Natural killer cell (primary cell): ENCODE measurements around the gene SFTPA1. TPM values are rescaled to one million over a fixed set of nuclear protein-coding genes. Genes with fewer than 3 reads are reported as not detected.
"Not testable (repeated sequence)": the region's sequence is repeated elsewhere in the genome, so short reads cannot be mapped to it uniquely, and the experiment has no call there.

Source experiments
- ATAC-seq, 3 donors: fragments of 150-1000 bp in 2 of 3; fragments of 200-7000 bp in 1 of 3; cut with Tn5 transposase; 1 replicate in 1 of 3; 2 replicates in 2 of 3; pipeline ENCODE4 v1.10.0; 2021; ENCODE audit warnings: mild to moderate bottlenecking in 2 of 3, moderate library complexity in 2 of 3
- DNase-seq, 2 donors: peaks; one replicate each; pipeline versions ENCODE4 v3.0.0 to v3.0.0-alpha.2; 2013 to 2021; ENCODE audit warnings: mixed read lengths in 1 of 2
- H3K27ac ChIP-seq: one replicate; pipeline ENCODE4 v1.5.1; 2013; ENCODE audit warnings: mild to moderate bottlenecking, low read length
- H3K27me3 ChIP-seq: one replicate; pipeline ENCODE4 v1.6.1; 2013; ENCODE audit warnings: low read length; ENCODE audit not compliant: control insufficient read depth, insufficient read depth
- H3K36me3 ChIP-seq: one replicate; pipeline ENCODE4 v1.6.1; 2013; ENCODE audit warnings: low read length; ENCODE audit not compliant: control insufficient read depth, insufficient read depth
- H3K4me1 ChIP-seq: one replicate; pipeline ENCODE4 v1.6.1; 2013; ENCODE audit warnings: low read length; ENCODE audit not compliant: control insufficient read depth, insufficient read depth
- H3K4me3 ChIP-seq: one replicate; pipeline ENCODE4 v1.5.1; 2013; ENCODE audit warnings: low read length
- H3K9me3 ChIP-seq: one replicate; pipeline ENCODE4 v1.6.1; 2013; ENCODE audit warnings: low read length; ENCODE audit not compliant: control insufficient read depth, insufficient read depth
- H3K27ac Mint-ChIP-seq, 2 donors: one replicate each; pipeline ENCODE4 v1.8.0; 2022; ENCODE audit warnings: mild to moderate bottlenecking in 2 of 2, mixed read lengths in 2 of 2, moderate library complexity in 1 of 2
- H3K27me3 Mint-ChIP-seq, 2 donors: one replicate each; pipeline ENCODE4 v1.8.0; 2022; ENCODE audit warnings: low read depth in 2 of 2, mixed read lengths in 2 of 2
- H3K36me3 Mint-ChIP-seq: one replicate; pipeline ENCODE4 v1.8.0; 2022; ENCODE audit warnings: mixed read lengths
- H3K4me1 Mint-ChIP-seq, 2 donors: one replicate each; pipeline ENCODE4 v1.8.0; 2022; ENCODE audit warnings: mixed read lengths in 2 of 2
- H3K4me3 Mint-ChIP-seq: one replicate; pipeline ENCODE4 v1.8.0; 2022; ENCODE audit warnings: mild to moderate bottlenecking, moderate library complexity, mixed read lengths
- H3K9me3 Mint-ChIP-seq, 2 donors: one replicate each; pipeline ENCODE4 v1.8.0; 2022; ENCODE audit warnings: mixed read lengths in 2 of 2
- WGBS: methylation state at CpG from one replicate; pipeline ENCODE4 v1.1.7; 2013; ENCODE audit warnings: missing lambda C conversion rate; ENCODE audit not compliant: insufficient coverage; 5-methylcytosine and 5-hydroxymethylcytosine counted together
- intact Hi-C: fragments of 100-400 bp; cut with micrococcal nuclease; formaldehyde crosslinking; loops from one replicate; pipeline ENCODE4 v1.14.2; 2022
- total RNA-seq, 4 donors: library from RNA; stranded (reverse); fragments of 120-200 nt in 1 of 4; gene quantifications; one replicate each; pipeline versions ENCODE4 v1.2.3 to v1.2.4, GENCODE V29; 2013 to 2022
- TF ChIP-seq, protein P1 (sequence below): fragments of 200-600 bp; IDR thresholded peaks from one replicate; pipeline ENCODE4 v1.8.0; 2022; ENCODE audit warnings: antibody characterized with exemption

SFTPA1 gene
- total RNA-seq, 3 donors from 2014 or later (not counting 1 experiment from before 2014, with no cell fraction given) = not detected

DNA sequence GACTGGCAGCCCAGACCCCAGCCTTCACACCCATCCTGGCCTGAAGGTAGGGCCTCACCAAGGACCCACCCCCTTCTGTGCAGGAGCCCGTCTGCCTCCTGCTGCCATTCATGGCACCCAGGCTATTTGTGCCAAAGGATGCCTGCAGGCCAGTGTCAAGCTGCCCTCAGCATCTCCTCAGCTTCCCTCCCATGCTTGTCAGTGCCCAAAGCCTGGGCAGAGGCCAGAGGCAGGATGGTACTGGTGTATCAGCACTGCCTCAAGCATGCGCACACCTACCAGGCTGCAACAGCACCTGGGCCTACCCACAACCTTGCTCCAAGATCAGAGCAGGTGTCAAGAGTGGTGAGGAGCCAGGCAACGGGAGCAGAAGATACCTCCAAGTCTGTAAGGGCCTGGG, 27.6 kb downstream of the SFTPA1 start:
- H3K36me3 Mint-ChIP-seq = no peaks in the 10 kb centered on the region
- 88% methylated on average over 3 of the region's 3 CpGs for WGBS
- Histone ChIP-seq H3K4me1 (no peaks in the 10 kb centered on the region), H3K9me3 (no peaks in the 10 kb centered on the region), H3K4me3 (no peak overlapping the region), H3K27ac (no peak overlapping the region), H3K36me3 (no peaks in the 10 kb centered on the region), H3K27me3 (no peaks in the 10 kb centered on the region)
- TF ChIP-seq, protein P1, sequence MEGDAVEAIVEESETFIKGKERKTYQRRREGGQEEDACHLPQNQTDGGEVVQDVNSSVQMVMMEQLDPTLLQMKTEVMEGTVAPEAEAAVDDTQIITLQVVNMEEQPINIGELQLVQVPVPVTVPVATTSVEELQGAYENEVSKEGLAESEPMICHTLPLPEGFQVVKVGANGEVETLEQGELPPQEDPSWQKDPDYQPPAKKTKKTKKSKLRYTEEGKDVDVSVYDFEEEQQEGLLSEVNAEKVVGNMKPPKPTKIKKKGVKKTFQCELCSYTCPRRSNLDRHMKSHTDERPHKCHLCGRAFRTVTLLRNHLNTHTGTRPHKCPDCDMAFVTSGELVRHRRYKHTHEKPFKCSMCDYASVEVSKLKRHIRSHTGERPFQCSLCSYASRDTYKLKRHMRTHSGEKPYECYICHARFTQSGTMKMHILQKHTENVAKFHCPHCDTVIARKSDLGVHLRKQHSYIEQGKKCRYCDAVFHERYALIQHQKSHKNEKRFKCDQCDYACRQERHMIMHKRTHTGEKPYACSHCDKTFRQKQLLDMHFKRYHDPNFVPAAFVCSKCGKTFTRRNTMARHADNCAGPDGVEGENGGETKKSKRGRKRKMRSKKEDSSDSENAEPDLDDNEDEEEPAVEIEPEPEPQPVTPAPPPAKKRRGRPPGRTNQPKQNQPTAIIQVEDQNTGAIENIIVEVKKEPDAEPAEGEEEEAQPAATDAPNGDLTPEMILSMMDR = no peak
- H3K4me3 Mint-ChIP-seq = no peak overlapping the region
- H3K9me3 Mint-ChIP-seq = no peaks in the 10 kb centered on the region
- DNase-seq (no peak), ATAC-seq (no peak)
- intact Hi-C loops = no loop called here
- no peak overlapping the region for H3K27ac Mint-ChIP-seq
- peaks cover 0 to 9% of the 10 kb centered on the region in 2 donors for H3K27me3 Mint-ChIP-seq
- no peaks in the 10 kb centered on the region for H3K4me1 Mint-ChIP-seq

DNA sequence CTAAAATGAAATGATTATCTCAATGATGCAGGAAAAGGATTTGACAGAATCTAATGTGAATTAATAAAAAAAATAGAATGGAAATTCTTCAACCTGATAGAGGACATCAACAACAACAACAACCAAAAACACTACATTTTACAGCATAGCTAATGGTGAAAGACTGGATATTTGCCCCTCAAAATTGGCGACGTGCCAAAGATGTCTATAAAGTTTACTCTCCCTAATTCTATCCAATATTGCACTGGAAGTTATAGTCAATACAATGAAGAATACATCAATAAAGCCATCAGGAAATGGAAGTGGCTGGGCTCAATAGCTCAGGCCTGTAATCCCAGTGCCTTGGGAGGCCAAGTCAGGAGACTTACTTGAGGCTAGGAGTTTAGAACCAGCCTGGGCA, 42.0 kb downstream of the SFTPA1 start:
- H3K9me3 ChIP-seq, DNase-seq, ATAC-seq, H3K4me1 Mint-ChIP-seq, H3K36me3 Mint-ChIP-seq, H3K9me3 Mint-ChIP-seq, H3K36me3 ChIP-seq, H3K27me3 ChIP-seq, intact Hi-C loops, H3K27ac Mint-ChIP-seq, H3K27me3 Mint-ChIP-seq, H3K4me3 ChIP-seq, H3K4me3 Mint-ChIP-seq, H3K4me1 ChIP-seq, H3K27ac ChIP-seq: not testable (repeated sequence)
- whole genome bisulfite sequencing = no CpG with 5 or more reads among the region's 2 CpGs

DNA sequence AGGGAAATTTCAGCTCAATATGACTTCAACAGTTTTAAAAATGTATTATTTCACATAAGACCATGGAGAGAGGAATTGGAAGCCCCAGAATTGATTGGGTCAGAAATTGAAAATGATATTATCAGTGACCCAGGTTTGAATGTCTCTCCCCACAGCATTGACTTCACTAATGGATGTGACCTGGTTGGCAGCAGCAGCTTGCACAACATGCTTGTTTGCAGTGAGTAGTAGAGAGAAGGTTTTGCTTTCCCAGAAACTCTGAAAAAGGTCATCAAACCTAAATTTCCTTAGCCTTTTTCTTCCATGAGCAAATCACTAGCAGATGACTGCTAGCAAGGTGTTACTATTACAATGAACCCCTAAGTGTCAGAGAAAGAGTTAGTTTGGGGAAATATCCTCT, 52.5 kb downstream of the SFTPA1 start:
- H3K4me3 Mint-ChIP-seq, ATAC-seq, H3K27me3 Mint-ChIP-seq, H3K9me3 ChIP-seq, H3K4me3 ChIP-seq, H3K36me3 ChIP-seq, H3K4me1 Mint-ChIP-seq, intact Hi-C loops, H3K9me3 Mint-ChIP-seq, H3K4me1 ChIP-seq, H3K27ac Mint-ChIP-seq, H3K36me3 Mint-ChIP-seq, H3K27ac ChIP-seq, H3K27me3 ChIP-seq, DNase-seq: not testable (repeated sequence)

DNA sequence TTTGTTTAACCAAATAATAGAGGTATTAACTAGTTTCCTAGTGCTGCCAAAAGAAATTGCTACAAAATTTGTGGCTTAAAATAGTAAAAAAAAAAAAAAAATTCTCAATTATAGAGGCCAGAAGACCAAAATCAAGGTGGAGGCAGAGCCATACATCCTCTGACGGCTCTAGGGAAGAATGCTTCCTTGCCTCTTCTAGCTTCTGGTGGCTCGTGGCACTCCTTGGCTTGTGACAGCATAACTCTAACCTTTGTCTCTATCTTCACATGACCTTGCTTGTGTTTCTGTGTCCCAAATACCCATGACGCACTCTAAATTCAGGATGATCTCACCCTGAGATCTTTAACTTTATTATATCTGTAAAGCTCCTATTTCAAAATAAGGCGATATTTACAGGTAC, 53.9 kb downstream of the SFTPA1 start:
- H3K9me3 Mint-ChIP-seq, intact Hi-C loops, H3K4me3 Mint-ChIP-seq, ATAC-seq, H3K36me3 ChIP-seq, DNase-seq, H3K27me3 ChIP-seq, H3K27me3 Mint-ChIP-seq, H3K4me3 ChIP-seq, H3K27ac ChIP-seq, H3K9me3 ChIP-seq, H3K36me3 Mint-ChIP-seq, H3K4me1 ChIP-seq, H3K4me1 Mint-ChIP-seq, H3K27ac Mint-ChIP-seq: not testable (repeated sequence)
- 84% methylated on average over 2 of the region's 4 CpGs for WGBS

Other genes starting within 250 kb of the SFTPA1 start
- 1 to 10 TPM; 2.8 to 4.0 (median 3.6) TPM for gene ZCCHC24, start 165.3 kb upstream of the SFTPA1 start, total RNA-seq
- gene EIF5AL1, start 98.4 kb upstream of the SFTPA1 start, total RNA-seq = 1 to 10 TPM in 1 of 3 donors, under 1 TPM in 2; 0.13 to 2.0 (median 0.14) TPM
- gene SFTPA2, start 50.5 kb upstream of the SFTPA1 start, total RNA-seq = not detected
- 1 to 10 TPM in 2 of 3 donors, under 1 TPM in 1; 0.75 to 2.1 (median 1.3) TPM for gene NUTM2B, start 92.3 kb downstream of the SFTPA1 start, total RNA-seq
- under 1 TPM in 2 of 3 donors, not detected in 1; 0.30 to 0.49 TPM for gene NUTM2E, start 215.8 kb downstream of the SFTPA1 start, total RNA-seq